Left ventricle myocardium inferior (tissue), 1 donor: ENCODE results near the gene WDFY4. TPM values are rescaled to one million over a fixed set of nuclear protein-coding genes. Genes with fewer than 3 reads are reported as not detected.

Experiments used
- DNase-seq: peaks from one replicate; pipeline ENCODE4 v3.0.0-alpha.2; 2020
- H3K27ac ChIP-seq: fragments of 200-600 bp; replicated peaks from 2 replicates; pipeline ENCODE4 v1.8.0; 2021
- H3K27me3 ChIP-seq: fragments of 200-600 bp; 2 replicates; pipeline ENCODE4 v1.8.0; 2021; ENCODE audit warnings: low read depth
- H3K36me3 ChIP-seq: fragments of 200-600 bp; 2 replicates; pipeline ENCODE4 v1.8.0; 2021
- H3K4me1 ChIP-seq: fragments of 200-600 bp; 2 replicates; pipeline ENCODE4 v1.8.0; 2021
- H3K4me3 ChIP-seq: fragments of 200-600 bp; 2 replicates; pipeline ENCODE4 v1.8.0; 2021; ENCODE audit warnings: mild to moderate bottlenecking, moderate library complexity
- H3K9me3 ChIP-seq: fragments of 200-600 bp; replicated peaks from 2 replicates; pipeline ENCODE4 v1.8.0; 2021
- intact Hi-C: fragments of 100-400 bp; cut with micrococcal nuclease; formaldehyde crosslinking; loops from one replicate; pipeline ENCODE4 v1.11.0; 2022
- total RNA-seq: library from RNA; stranded (reverse); fragmentation: NEBNext Ultra II Directional; extraction: Animal tissue kit (Norgen Biotek cat#: 25700); gene quantifications from one replicate; pipeline ENCODE4 v1.2.1, GENCODE V29; 2021
- TF ChIP-seq, protein P1 (sequence below): fragments of 200-600 bp; IDR thresholded peaks from 2 replicates; pipeline ENCODE4 v1.8.0; 2021; ENCODE audit warnings: antibody characterized with exemption, mild to moderate bottlenecking, borderline replicate concordance
- donor health status: DM: no; HTN: yes; CAD: no; lungs with severe emphysema.

Gene WDFY4
- total RNA-seq, 1 donor from 2014 or later, result 1.5 TPM

DNA sequence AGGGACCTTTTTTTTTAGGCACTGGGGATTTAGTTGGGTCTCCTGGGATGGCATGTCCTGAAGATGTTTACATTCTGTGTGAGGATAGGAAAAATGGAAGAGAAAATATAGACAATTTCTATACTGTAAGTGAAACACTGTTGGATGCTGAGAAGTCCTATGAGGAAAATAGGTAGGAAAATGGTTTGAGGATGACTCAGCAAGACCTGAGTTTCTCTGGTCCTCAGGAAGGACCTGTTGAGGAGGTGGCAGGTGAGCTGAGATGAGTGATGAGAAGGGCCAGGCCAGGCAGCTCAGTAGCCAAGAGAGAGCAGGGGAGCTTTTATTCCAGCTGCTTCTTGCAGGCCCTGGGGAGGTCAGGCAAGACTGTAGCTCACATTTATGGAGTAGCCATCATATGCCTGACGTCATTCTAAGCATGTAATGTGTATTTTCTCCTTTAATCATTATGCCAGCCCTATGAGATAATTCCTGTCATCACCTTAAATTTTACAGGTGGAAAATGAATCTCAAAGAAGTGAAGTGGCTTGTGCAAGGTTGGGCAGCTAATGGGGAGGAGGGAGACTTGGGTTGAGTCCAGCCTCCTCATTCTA lies 274.0 kb downstream of the WDFY4 start:
- Histone ChIP-seq H3K4me3 (no peak overlapping the region), H3K27me3 (no peaks in the 10 kb centered on the region), H3K9me3 (no peaks in the 10 kb centered on the region), H3K4me1 (no peaks in the 10 kb centered on the region), H3K27ac (no peak overlapping the region), H3K36me3 (no peaks in the 10 kb centered on the region)
- no peak for DNase-seq
- TF ChIP-seq, protein P1, sequence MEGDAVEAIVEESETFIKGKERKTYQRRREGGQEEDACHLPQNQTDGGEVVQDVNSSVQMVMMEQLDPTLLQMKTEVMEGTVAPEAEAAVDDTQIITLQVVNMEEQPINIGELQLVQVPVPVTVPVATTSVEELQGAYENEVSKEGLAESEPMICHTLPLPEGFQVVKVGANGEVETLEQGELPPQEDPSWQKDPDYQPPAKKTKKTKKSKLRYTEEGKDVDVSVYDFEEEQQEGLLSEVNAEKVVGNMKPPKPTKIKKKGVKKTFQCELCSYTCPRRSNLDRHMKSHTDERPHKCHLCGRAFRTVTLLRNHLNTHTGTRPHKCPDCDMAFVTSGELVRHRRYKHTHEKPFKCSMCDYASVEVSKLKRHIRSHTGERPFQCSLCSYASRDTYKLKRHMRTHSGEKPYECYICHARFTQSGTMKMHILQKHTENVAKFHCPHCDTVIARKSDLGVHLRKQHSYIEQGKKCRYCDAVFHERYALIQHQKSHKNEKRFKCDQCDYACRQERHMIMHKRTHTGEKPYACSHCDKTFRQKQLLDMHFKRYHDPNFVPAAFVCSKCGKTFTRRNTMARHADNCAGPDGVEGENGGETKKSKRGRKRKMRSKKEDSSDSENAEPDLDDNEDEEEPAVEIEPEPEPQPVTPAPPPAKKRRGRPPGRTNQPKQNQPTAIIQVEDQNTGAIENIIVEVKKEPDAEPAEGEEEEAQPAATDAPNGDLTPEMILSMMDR, result no peak
- intact Hi-C loops, result no loop called here

GRCh38 chr10:48964038-48964437 lies 279.4 kb downstream of the WDFY4 start:
- no peak for DNase-seq
- intact Hi-C loops, result no loop called here

DNA sequence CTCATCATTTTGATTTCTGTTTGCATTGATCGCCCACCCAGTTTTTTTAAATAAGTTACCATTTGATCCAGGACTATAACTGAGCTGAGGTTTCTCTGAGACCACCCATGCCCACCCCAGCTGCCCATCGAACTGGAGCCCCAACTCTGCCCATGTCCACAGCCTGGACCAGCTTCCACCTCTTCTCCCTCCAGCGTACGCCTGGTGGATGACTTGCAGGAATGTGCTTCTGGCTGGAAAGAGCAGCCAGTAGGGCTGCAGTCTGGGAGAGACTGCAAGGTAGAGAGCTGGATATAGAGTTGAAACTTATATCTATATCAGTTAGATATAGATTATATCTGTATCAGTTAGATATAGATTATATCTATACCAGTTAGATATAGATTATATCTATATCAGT lies 280.8 kb downstream of the WDFY4 start:
- no peaks in the 10 kb centered on the region for H3K4me1 ChIP-seq
- intact Hi-C loops, result no loop called here
- TF ChIP-seq, protein P1, result no peak
- H3K27ac ChIP-seq, result no peak overlapping the region
- DNase-seq, result no peak
- H3K9me3 ChIP-seq, result no peaks in the 10 kb centered on the region
- H3K4me3 ChIP-seq, result no peak overlapping the region
- H3K36me3 ChIP-seq, result no peaks in the 10 kb centered on the region
- no peaks in the 10 kb centered on the region for H3K27me3 ChIP-seq

More at GRCh38 chr10:48964038-48964437, 279.4 kb downstream of the WDFY4 start:
- no peaks in the 10 kb centered on the region for H3K27me3 ChIP-seq
- H3K4me1 ChIP-seq, result no peaks in the 10 kb centered on the region
- no peak overlapping the region for H3K27ac ChIP-seq
- H3K36me3 ChIP-seq, result no peaks in the 10 kb centered on the region
- no peaks in the 10 kb centered on the region for H3K9me3 ChIP-seq
- no peak overlapping the region for H3K4me3 ChIP-seq
- TF ChIP-seq, protein P1, result no peak

DNA sequence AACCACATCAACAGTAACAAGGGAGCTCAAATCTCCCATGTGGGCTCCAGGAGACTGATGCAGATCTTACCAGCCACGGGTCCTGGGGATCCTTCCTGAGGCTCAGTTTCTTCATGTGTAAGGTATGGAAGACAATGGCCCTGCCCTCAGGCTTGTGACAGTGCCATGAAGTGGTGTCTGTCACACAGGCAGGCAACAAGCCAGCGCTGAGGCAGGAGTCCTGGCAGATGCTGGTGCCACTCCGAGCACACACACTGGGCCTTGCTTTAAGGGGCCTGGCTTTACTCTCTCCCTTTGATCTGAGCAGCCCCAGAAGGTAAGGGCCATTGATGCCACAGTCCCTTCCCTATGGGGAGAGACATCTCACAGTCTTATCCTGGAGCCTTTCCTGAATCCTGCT lies 283.4 kb downstream of the WDFY4 start:
- no peaks in the 10 kb centered on the region for H3K36me3 ChIP-seq
- no peaks in the 10 kb centered on the region for H3K27me3 ChIP-seq
- no peaks in the 10 kb centered on the region for H3K4me1 ChIP-seq
- H3K27ac ChIP-seq, result no peak overlapping the region
- DNase-seq, result no peak
- intact Hi-C loops, result no loop called here
- H3K9me3 ChIP-seq, result no peaks in the 10 kb centered on the region
- TF ChIP-seq, protein P1, result no peak
- no peak overlapping the region for H3K4me3 ChIP-seq

GRCh38 chr10:48970046-48970445 lies 285.4 kb downstream of the WDFY4 start:
- H3K36me3 ChIP-seq, result no peaks in the 10 kb centered on the region
- H3K27me3 ChIP-seq, result no peaks in the 10 kb centered on the region
- H3K4me3 ChIP-seq, result no peak overlapping the region
- no peaks in the 10 kb centered on the region for H3K9me3 ChIP-seq
- no peak overlapping the region for H3K27ac ChIP-seq
- TF ChIP-seq, protein P1, result no peak
- no peaks in the 10 kb centered on the region for H3K4me1 ChIP-seq
- intact Hi-C loops, result no loop called here
- no peak for DNase-seq
